DND-41 (cell line): ENCODE data around the gene SMAD6.

Source experiments
- ATAC-seq: fragments of 200-7000 bp; cut with Tn5 transposase; 3 replicates; pipeline ENCODE4 v1.9.1; 2021; ENCODE audit warnings: low read depth; ENCODE audit not compliant: insufficient read depth
- DNase-seq: peaks from one replicate; pipeline ENCODE4 v3.0.0-alpha.2; 2020
- H2AFZ ChIP-seq: 2 replicates; pipeline ENCODE4 v1.6.0; 2012; ENCODE audit warnings: low read depth, low read length
- H3K27ac ChIP-seq: 2 replicates; pipeline ENCODE4 v1.5.1; 2012; ENCODE audit warnings: low read length, inconsistent platforms
- H3K27me3 ChIP-seq: fragments of 200-600 bp; sonication (generic); 2 replicates; pipeline ENCODE4 v1.6.0; 2012; ENCODE audit warnings: low read length, mild to moderate bottlenecking, inconsistent platforms; ENCODE audit not compliant: insufficient read depth, poor library complexity
- H3K36me3 ChIP-seq: 2 replicates; pipeline ENCODE4 v1.5.1; 2012; ENCODE audit warnings: low read length, inconsistent platforms; ENCODE audit not compliant: insufficient read depth
- H3K4me1 ChIP-seq: 2 replicates; pipeline ENCODE4 v1.5.1; 2012; ENCODE audit warnings: mild to moderate bottlenecking, low read length; ENCODE audit not compliant: insufficient read depth
- H3K4me2 ChIP-seq: 2 replicates; pipeline ENCODE4 v1.6.0; 2012; ENCODE audit warnings: mild to moderate bottlenecking, moderate library complexity, low read length, inconsistent platforms; ENCODE audit not compliant: insufficient read depth
- H3K4me3 ChIP-seq, 2 experiments: fragments of 200-600 bp in 1 of 2; shearing (Covaris generic) in 1 of 2; 2 replicates each; pipeline ENCODE4 v1.5.1; 2012 to 2016; ENCODE audit warnings: inconsistent platforms in 2 of 2, low read length in 2 of 2, mild to moderate bottlenecking in 2 of 2, low read depth in 1 of 2, moderate library complexity in 1 of 2
- H3K79me2 ChIP-seq: 2 replicates; pipeline ENCODE4 v1.6.0; 2012; ENCODE audit warnings: low read length, inconsistent platforms; ENCODE audit not compliant: insufficient read depth
- H3K9ac ChIP-seq: 2 replicates; pipeline ENCODE4 v1.6.0; 2012; ENCODE audit warnings: low read depth, mild to moderate bottlenecking, inconsistent platforms, low read length, moderate library complexity
- H3K9me3 ChIP-seq: 2 replicates; pipeline ENCODE4 v1.5.1; 2012; ENCODE audit warnings: low read length, moderate library complexity, mild to moderate bottlenecking, inconsistent platforms; ENCODE audit not compliant: insufficient read depth, severe bottlenecking
- H4K20me1 ChIP-seq: 2 replicates; pipeline ENCODE4 v1.6.0; 2012; ENCODE audit warnings: low read length; ENCODE audit not compliant: insufficient read depth
- EZH2 ChIP-seq: IDR thresholded peaks from 3 replicates; pipeline ENCODE4 v1.6.1; 2012; ENCODE audit warnings: borderline replicate concordance, low read depth, mild to moderate bottlenecking, moderate library complexity, low read length, inconsistent platforms; ENCODE audit not compliant: severe bottlenecking
- TF ChIP-seq, protein P1 (sequence below): IDR thresholded peaks from 2 replicates; pipeline ENCODE4 v1.5.1; 2012; ENCODE audit warnings: borderline replicate concordance, low read length, moderate library complexity, mild to moderate bottlenecking; ENCODE audit not compliant: poor library complexity, severe bottlenecking; ENCODE audit errors: extremely low read depth

The SMAD6 gene

DNA sequence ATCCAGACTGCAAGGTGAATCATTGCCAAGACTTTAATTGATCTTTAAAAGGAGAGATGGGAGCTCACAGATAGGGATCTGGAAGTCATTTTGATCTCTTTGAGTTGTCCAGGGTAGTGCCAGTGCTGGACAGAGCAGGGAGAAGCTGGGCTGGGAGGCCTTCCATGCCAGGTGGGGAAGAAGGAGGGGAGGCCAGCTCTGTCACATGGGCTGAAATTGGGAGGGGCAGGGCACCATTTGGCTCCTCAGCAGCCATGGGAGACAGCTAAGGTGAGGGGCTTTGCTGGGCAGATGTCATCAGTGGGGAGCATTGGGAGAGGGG lies 23.4 kb downstream of the SMAD6 start:
- Histone ChIP-seq H3K9ac (no peak overlapping the region), H2AFZ (no peak overlapping the region), H3K4me2 (no peak overlapping the region), H3K27ac (peak overlapping the region; percentile 33; the same call in 1 of the 2 replicates), H3K4me1 (peaks cover 27% of the 10 kb centered on the region), H3K27me3 (no peaks in the 10 kb centered on the region), H3K4me3 (no peak overlapping the region), H4K20me1 (no peaks in the 10 kb centered on the region; the same call in 1 of the 2 replicates), H3K9me3 (no peaks in the 10 kb centered on the region), H3K79me2 (peaks cover 64% of the 10 kb centered on the region), H3K36me3 (peaks cover 32% of the 10 kb centered on the region)
- no peak for ATAC-seq
- TF ChIP-seq, protein P1, sequence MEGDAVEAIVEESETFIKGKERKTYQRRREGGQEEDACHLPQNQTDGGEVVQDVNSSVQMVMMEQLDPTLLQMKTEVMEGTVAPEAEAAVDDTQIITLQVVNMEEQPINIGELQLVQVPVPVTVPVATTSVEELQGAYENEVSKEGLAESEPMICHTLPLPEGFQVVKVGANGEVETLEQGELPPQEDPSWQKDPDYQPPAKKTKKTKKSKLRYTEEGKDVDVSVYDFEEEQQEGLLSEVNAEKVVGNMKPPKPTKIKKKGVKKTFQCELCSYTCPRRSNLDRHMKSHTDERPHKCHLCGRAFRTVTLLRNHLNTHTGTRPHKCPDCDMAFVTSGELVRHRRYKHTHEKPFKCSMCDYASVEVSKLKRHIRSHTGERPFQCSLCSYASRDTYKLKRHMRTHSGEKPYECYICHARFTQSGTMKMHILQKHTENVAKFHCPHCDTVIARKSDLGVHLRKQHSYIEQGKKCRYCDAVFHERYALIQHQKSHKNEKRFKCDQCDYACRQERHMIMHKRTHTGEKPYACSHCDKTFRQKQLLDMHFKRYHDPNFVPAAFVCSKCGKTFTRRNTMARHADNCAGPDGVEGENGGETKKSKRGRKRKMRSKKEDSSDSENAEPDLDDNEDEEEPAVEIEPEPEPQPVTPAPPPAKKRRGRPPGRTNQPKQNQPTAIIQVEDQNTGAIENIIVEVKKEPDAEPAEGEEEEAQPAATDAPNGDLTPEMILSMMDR: no peak
- no peak for TF ChIP-seq EZH2
- no peak for DNase-seq

DNA sequence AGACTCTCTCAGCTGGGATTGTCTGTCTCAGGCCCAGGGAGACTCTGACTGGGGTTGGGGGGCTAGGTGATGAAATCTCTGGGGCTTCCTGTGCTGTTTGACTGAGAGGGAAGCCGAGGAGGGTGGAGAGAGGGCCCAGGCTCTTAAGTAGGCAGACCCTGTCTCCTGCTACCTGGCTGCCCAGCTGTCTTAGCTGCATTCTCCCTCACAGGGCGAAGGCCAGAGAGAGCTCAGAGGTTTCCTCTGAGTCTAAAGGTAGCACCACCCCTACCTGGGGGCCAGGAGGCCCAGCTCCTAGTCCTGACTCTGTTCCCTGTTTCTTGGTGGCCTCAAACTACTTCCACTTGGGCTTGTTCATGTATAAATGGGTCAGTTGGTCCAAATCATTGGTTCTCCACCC lies 24.4 kb downstream of the SMAD6 start:
- TF ChIP-seq, protein P1: no peak
- TF ChIP-seq EZH2: no peak
- H3K9ac ChIP-seq: no peak overlapping the region
- H4K20me1 ChIP-seq: no peaks in the 10 kb centered on the region; the same call in 1 of the 2 replicates
- H3K36me3 ChIP-seq: peaks cover 30% of the 10 kb centered on the region
- H3K9me3 ChIP-seq: no peaks in the 10 kb centered on the region
- H3K4me3 ChIP-seq: no peak overlapping the region
- ATAC-seq: peak; percentile 34; the same call in 1 of the 3 replicates
- H2AFZ ChIP-seq: no peak overlapping the region
- peaks cover 17% of the 10 kb centered on the region for H3K4me1 ChIP-seq
- no peak overlapping the region for H3K4me2 ChIP-seq
- DNase-seq: no peak
- peaks cover 67% of the 10 kb centered on the region for H3K79me2 ChIP-seq
- no peaks in the 10 kb centered on the region for H3K27me3 ChIP-seq
- H3K27ac ChIP-seq: peak overlapping the region; percentile 44; the same call in 1 of the 2 replicates

DNA sequence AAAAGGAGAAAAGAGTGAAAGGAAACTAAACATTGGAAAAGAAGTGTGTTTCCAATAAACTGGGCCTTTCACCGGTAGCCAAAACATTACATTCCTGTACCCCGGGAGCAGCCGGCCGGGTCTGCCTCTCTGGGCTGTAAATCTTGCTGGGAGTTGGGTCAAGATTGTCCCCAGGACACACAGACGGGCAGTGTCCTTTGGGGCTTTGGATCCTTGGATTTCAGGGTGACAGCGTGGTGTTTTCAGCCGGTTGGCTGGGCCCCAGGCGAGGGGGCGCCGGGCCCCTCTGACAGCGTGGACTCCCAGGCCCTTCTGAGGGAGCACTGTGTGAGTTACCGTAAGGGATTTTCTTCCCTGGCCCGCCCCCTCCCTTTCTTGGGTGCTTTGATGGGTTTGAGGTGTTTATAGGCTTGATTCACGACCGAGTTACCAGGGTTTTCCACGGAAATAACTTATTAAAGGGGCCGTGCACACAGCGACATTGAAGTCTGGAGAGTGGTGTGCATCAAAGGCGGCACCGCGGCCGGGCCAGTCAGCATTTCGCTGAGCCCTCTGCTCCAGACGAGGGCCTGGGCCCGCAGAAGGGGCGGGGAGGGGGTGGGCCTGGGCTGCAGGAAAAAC lies 27.4 kb downstream of the SMAD6 start:
- H3K4me3 ChIP-seq: no peak overlapping the region

More for the DNA sequence above, 27.4 kb downstream of the SMAD6 start:
- no peak overlapping the region for H3K4me2 ChIP-seq
- no peak for TF ChIP-seq EZH2
- TF ChIP-seq, protein P1: no peak
- H3K27ac ChIP-seq: no peak overlapping the region
- ATAC-seq: no peak
- peaks cover 63% of the 10 kb centered on the region for H3K79me2 ChIP-seq
- no peak overlapping the region for H3K9ac ChIP-seq
- H3K4me1 ChIP-seq: no peaks in the 10 kb centered on the region
- H3K27me3 ChIP-seq: no peaks in the 10 kb centered on the region
- H2AFZ ChIP-seq: no peak overlapping the region
- no peaks in the 10 kb centered on the region for H3K9me3 ChIP-seq
- DNase-seq: no peak
- peaks cover 11% of the 10 kb centered on the region for H3K36me3 ChIP-seq
- no peaks in the 10 kb centered on the region; the same call in 1 of the 2 replicates for H4K20me1 ChIP-seq
